ENCODE measurements around the gene UBE2G1.

DNA sequence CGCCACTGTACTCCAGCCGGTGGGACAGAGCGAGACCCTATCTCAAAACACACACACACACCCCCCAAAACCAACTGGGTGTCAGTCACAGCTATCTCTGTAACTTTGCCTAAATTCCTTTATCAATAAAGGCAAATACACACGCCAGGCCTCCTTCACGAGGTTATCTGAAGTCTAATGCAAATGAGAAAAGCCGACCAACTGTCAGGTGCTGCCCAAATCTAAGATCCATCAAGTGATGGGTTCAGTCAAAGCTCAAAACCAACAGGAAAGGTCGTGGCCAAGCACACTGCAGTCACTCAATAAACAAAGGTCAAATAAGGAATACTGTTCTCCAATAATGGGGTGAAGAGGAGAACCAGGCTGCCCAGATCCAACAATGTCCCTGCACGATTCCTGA is 103.8 kb downstream of the UBE2G1 start:
- TF ChIP-seq, protein P1, sequence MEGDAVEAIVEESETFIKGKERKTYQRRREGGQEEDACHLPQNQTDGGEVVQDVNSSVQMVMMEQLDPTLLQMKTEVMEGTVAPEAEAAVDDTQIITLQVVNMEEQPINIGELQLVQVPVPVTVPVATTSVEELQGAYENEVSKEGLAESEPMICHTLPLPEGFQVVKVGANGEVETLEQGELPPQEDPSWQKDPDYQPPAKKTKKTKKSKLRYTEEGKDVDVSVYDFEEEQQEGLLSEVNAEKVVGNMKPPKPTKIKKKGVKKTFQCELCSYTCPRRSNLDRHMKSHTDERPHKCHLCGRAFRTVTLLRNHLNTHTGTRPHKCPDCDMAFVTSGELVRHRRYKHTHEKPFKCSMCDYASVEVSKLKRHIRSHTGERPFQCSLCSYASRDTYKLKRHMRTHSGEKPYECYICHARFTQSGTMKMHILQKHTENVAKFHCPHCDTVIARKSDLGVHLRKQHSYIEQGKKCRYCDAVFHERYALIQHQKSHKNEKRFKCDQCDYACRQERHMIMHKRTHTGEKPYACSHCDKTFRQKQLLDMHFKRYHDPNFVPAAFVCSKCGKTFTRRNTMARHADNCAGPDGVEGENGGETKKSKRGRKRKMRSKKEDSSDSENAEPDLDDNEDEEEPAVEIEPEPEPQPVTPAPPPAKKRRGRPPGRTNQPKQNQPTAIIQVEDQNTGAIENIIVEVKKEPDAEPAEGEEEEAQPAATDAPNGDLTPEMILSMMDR (IDR thresholded peaks at IDR 0.05), result no peak
- TF ChIP-seq POLR2A (IDR thresholded peaks at IDR 0.05), result no peak

Measured in body of pancreas (tissue), 4 donors.